H9 (cell line): Measurements from ENCODE around the gene MITF. TPM values are rescaled to one million over a fixed set of nuclear protein-coding genes. Genes with fewer than 3 reads are reported as not detected.

ENCODE experiments used
- DNase-seq: peaks from one replicate; pipeline ENCODE4 v3.0.0-alpha.2; 2017
- H2AFZ ChIP-seq: one replicate; pipeline ENCODE4 v1.6.1; 2013; ENCODE audit warnings: mild to moderate bottlenecking, low read length, control low read depth, moderate library complexity
- H2AK5ac ChIP-seq: 2 replicates; pipeline ENCODE4 v1.6.1; 2013; ENCODE audit warnings: low read length, control low read depth, mixed read lengths; ENCODE audit not compliant: insufficient read length
- H2BK120ac ChIP-seq: one replicate; pipeline ENCODE4 v1.6.1; 2013; ENCODE audit warnings: low read depth, mild to moderate bottlenecking, low read length, control low read depth, inconsistent platforms; ENCODE audit not compliant: poor library complexity, severe bottlenecking
- H2BK12ac ChIP-seq: 2 replicates; pipeline ENCODE4 v1.6.1; 2013; ENCODE audit warnings: low read length, control low read depth, mixed read lengths, low read depth; ENCODE audit not compliant: insufficient read length
- H2BK15ac ChIP-seq: 2 replicates; pipeline ENCODE4 v1.6.1; 2013; ENCODE audit warnings: low read depth, low read length, control low read depth
- H2BK20ac ChIP-seq: one replicate; pipeline ENCODE4 v1.6.1; 2013; ENCODE audit warnings: low read depth, mild to moderate bottlenecking, low read length, control low read depth, inconsistent platforms; ENCODE audit not compliant: poor library complexity, severe bottlenecking
- H2BK5ac ChIP-seq: 2 replicates; pipeline ENCODE4 v1.6.1; 2013; ENCODE audit warnings: low read length, control low read depth, mixed read lengths; ENCODE audit not compliant: insufficient read length
- H3K14ac ChIP-seq: 2 replicates; pipeline ENCODE4 v1.6.1; 2013; ENCODE audit warnings: low read length, control low read depth; ENCODE audit not compliant: insufficient read depth
- H3K18ac ChIP-seq: 2 replicates; pipeline ENCODE4 v1.6.1; 2013; ENCODE audit warnings: low read depth, mild to moderate bottlenecking, mixed read lengths, low read length, control low read depth; ENCODE audit not compliant: insufficient read length
- H3K23ac ChIP-seq: 2 replicates; pipeline ENCODE4 v1.6.1; 2013; ENCODE audit warnings: low read length, control low read depth, mixed read lengths, low read depth; ENCODE audit not compliant: insufficient read length
- H3K23me2 ChIP-seq: 2 replicates; pipeline ENCODE4 v1.6.1; 2013; ENCODE audit warnings: low read depth, mild to moderate bottlenecking, mixed read lengths, low read length, control low read depth; ENCODE audit not compliant: insufficient read length, poor library complexity, severe bottlenecking
- H3K27ac ChIP-seq: 2 replicates; pipeline ENCODE4 v1.5.1; 2013; ENCODE audit warnings: low read length, control low read depth, mixed read lengths, low read depth; ENCODE audit not compliant: insufficient read length
- H3K27me3 ChIP-seq: 2 replicates; pipeline ENCODE4 v1.6.1; 2013; ENCODE audit warnings: low read length, control low read depth, inconsistent platforms; ENCODE audit not compliant: insufficient read depth
- H3K4ac ChIP-seq: 2 replicates; pipeline ENCODE4 v1.6.1; 2013; ENCODE audit warnings: low read depth, mild to moderate bottlenecking, control low read depth, inconsistent platforms, low read length, moderate library complexity
- H3K4me1 ChIP-seq: 2 replicates; pipeline ENCODE4 v1.6.1; 2013; ENCODE audit warnings: low read length, control low read depth, inconsistent platforms; ENCODE audit not compliant: insufficient read depth
- H3K4me2 ChIP-seq: 2 replicates; pipeline ENCODE4 v1.6.1; 2013; ENCODE audit warnings: low read length, control low read depth, mixed read lengths; ENCODE audit not compliant: insufficient read length, insufficient read depth
- H3K56ac ChIP-seq: 2 replicates; pipeline ENCODE4 v1.6.1; 2013; ENCODE audit warnings: low read depth, mild to moderate bottlenecking, mixed read lengths, low read length, control low read depth; ENCODE audit not compliant: insufficient read length
- H3K79me1 ChIP-seq: 2 replicates; pipeline ENCODE4 v1.6.1; 2013; ENCODE audit warnings: low read depth, mild to moderate bottlenecking, moderate library complexity, low read length, control low read depth, inconsistent platforms; ENCODE audit not compliant: insufficient read depth, poor library complexity, severe bottlenecking
- H3K79me2 ChIP-seq: 2 replicates; pipeline ENCODE4 v1.6.1; 2013; ENCODE audit warnings: low read length, control low read depth, inconsistent platforms; ENCODE audit not compliant: insufficient read depth
- H3K9ac ChIP-seq: 2 replicates; pipeline ENCODE4 v1.6.1; 2013; ENCODE audit warnings: low read length, control low read depth, mixed read lengths; ENCODE audit not compliant: insufficient read length; ENCODE audit errors: extremely low read depth
- H3K9me3 ChIP-seq: one replicate; pipeline ENCODE4 v1.6.1; 2013; ENCODE audit warnings: low read depth, low read length, inconsistent platforms; ENCODE audit not compliant: control insufficient read depth
- H3T11ph ChIP-seq: one replicate; pipeline ENCODE4 v1.6.1; 2013; ENCODE audit warnings: mild to moderate bottlenecking, low read length, control low read depth, inconsistent platforms
- H4K20me1 ChIP-seq: one replicate; pipeline ENCODE4 v1.6.1; 2013; ENCODE audit not compliant: control insufficient read depth, insufficient read length, insufficient read depth
- H4K5ac ChIP-seq: 2 replicates; pipeline ENCODE4 v1.6.1; 2013; ENCODE audit warnings: low read depth, mild to moderate bottlenecking, mixed read lengths, low read length, control low read depth; ENCODE audit not compliant: insufficient read length
- H4K8ac ChIP-seq: replicated peaks from 2 replicates; pipeline ENCODE4 v1.6.1; 2013; ENCODE audit warnings: low read length, control low read depth, mixed read lengths, low read depth; ENCODE audit not compliant: insufficient read length
- H4K91ac ChIP-seq: 2 replicates; pipeline ENCODE4 v1.6.1; 2013; ENCODE audit warnings: low read depth, mild to moderate bottlenecking, moderate library complexity, mixed read lengths, low read length, control low read depth; ENCODE audit not compliant: insufficient read length
- H3K27ac Mint-ChIP-seq, 3 experiments: 2 replicates in 2 of 3; 3 replicates in 1 of 3; pipeline ENCODE4 v1.8.0; 2020 to 2021; ENCODE audit warnings: mixed read lengths in 3 of 3, mild to moderate bottlenecking in 1 of 3, moderate library complexity in 1 of 3
- H3K27me3 Mint-ChIP-seq: 2 replicates; pipeline ENCODE4 v1.8.0; 2021; ENCODE audit warnings: low read depth, mild to moderate bottlenecking, moderate library complexity, mixed read lengths
- H3K36me3 Mint-ChIP-seq, 3 experiments: 2 replicates in 2 of 3; 3 replicates in 1 of 3; pipeline ENCODE4 v1.8.0; 2020 to 2021; ENCODE audit warnings: low read depth in 3 of 3, mixed read lengths in 3 of 3; ENCODE audit not compliant: insufficient read depth in 1 of 3
- H3K4me1 Mint-ChIP-seq, 2 experiments: 2 replicates each; pipeline ENCODE4 v1.8.0; 2020; ENCODE audit warnings: mixed read lengths in 2 of 2
- H3K4me3 Mint-ChIP-seq, 2 experiments: 2 replicates in 1 of 2; 3 replicates in 1 of 2; pipeline ENCODE4 v1.8.0; 2020 to 2021; ENCODE audit warnings: mild to moderate bottlenecking in 2 of 2, mixed read lengths in 2 of 2, moderate library complexity in 1 of 2
- H3K9me3 Mint-ChIP-seq, 2 experiments: 2 replicates in 1 of 2; 3 replicates in 1 of 2; pipeline ENCODE4 v1.8.0; 2020; ENCODE audit warnings: mild to moderate bottlenecking in 2 of 2, mixed read lengths in 2 of 2, moderate library complexity in 1 of 2
- WGBS: extraction: QIAGEN DNeasy Blood & Tissue Kit; methylation state at CpG from one replicate; pipeline ENCODE4 v1.1.7; 2013; ENCODE audit warnings: missing lambda C conversion rate, low lambda C conversion rate, mixed read lengths; ENCODE audit not compliant: insufficient read length; ENCODE audit errors: extremely low coverage; 5-methylcytosine and 5-hydroxymethylcytosine counted together
- total RNA-seq: library from RNA; stranded (reverse); gene quantifications from 2 replicates; pipeline ENCODE4 v1.2.1, GENCODE V29; 2021
- TF ChIP-seq, protein P1 (sequence below): fragments of 200-600 bp; sonication (generic); conservative IDR thresholded peaks from 3 replicates; pipeline ENCODE4 v1.8.0; 2021; ENCODE audit warnings: antibody characterized with exemption, mild to moderate bottlenecking

The MITF gene
- total RNA-seq, 1 experiment from 2014 or later, result 0.81 TPM

DNA sequence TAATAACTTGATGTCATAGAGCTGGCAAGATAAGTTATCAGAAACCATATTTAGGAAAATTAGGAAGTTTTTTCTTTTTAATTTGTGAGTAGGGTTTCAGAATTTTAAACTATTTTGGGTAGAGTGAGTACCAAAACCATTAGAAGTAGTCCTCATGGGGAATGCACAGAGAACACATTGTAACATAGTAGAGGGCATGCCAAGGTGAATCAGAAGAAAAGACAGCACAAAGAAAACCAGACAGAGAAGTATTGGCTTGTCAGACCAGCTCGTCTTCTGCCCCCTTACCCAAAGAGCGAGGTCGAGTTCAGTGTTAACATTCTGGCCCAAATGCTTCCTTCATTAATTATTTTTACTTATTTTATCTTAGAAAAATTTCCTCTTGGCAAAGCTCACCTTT is 139.0 kb downstream of the MITF start:
- no peak overlapping the region for H3K18ac ChIP-seq
- H3K4me2 ChIP-seq, result no peak overlapping the region
- no peaks in the 10 kb centered on the region for H3K4me1 ChIP-seq
- H2AK5ac ChIP-seq, result no peak overlapping the region
- H3K27me3 ChIP-seq, result no peaks in the 10 kb centered on the region
- H2BK20ac ChIP-seq, result no peak overlapping the region
- no peak overlapping the region for H3T11ph ChIP-seq
- no peak overlapping the region for H4K5ac ChIP-seq
- H3K79me2 ChIP-seq, result no peaks in the 10 kb centered on the region
- no peak overlapping the region for H3K23ac ChIP-seq
- TF ChIP-seq, protein P1, sequence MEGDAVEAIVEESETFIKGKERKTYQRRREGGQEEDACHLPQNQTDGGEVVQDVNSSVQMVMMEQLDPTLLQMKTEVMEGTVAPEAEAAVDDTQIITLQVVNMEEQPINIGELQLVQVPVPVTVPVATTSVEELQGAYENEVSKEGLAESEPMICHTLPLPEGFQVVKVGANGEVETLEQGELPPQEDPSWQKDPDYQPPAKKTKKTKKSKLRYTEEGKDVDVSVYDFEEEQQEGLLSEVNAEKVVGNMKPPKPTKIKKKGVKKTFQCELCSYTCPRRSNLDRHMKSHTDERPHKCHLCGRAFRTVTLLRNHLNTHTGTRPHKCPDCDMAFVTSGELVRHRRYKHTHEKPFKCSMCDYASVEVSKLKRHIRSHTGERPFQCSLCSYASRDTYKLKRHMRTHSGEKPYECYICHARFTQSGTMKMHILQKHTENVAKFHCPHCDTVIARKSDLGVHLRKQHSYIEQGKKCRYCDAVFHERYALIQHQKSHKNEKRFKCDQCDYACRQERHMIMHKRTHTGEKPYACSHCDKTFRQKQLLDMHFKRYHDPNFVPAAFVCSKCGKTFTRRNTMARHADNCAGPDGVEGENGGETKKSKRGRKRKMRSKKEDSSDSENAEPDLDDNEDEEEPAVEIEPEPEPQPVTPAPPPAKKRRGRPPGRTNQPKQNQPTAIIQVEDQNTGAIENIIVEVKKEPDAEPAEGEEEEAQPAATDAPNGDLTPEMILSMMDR, result no peak
- H2BK15ac ChIP-seq, result no peak overlapping the region
- H4K8ac ChIP-seq, result no peak overlapping the region
- H2BK12ac ChIP-seq, result no peak overlapping the region
- no peak overlapping the region for H4K91ac ChIP-seq
- Mint-ChIP-seq H3K27me3 (no peaks in the 10 kb centered on the region; the same call in 1 of the 2 replicates), H3K4me1 (peaks cover 5 to 6% of the 10 kb centered on the region in 2 experiments), H3K4me3 (no peak overlapping the region), H3K36me3 (no peaks in the 10 kb centered on the region), H3K9me3 (no peaks in the 10 kb centered on the region), H3K27ac (no peak overlapping the region)
- no peak overlapping the region for H3K27ac ChIP-seq
- H2BK5ac ChIP-seq, result no peak overlapping the region
- H3K56ac ChIP-seq, result no peak overlapping the region
- no peak overlapping the region for H2AFZ ChIP-seq
- H2BK120ac ChIP-seq, result no peak overlapping the region
- WGBS, result no CpG with 5 or more reads among the region's 3 CpGs
- H3K23me2 ChIP-seq, result no peaks in the 10 kb centered on the region
- no peak overlapping the region for H3K4ac ChIP-seq
- no peak for DNase-seq
- H3K79me1 ChIP-seq, result no peaks in the 10 kb centered on the region
- H3K9me3 ChIP-seq, result no peaks in the 10 kb centered on the region
- no peak overlapping the region for H3K14ac ChIP-seq
- no peak overlapping the region for H3K9ac ChIP-seq
- peaks cover 3% of the 10 kb centered on the region for H4K20me1 ChIP-seq
